NCI-H2171 treated with DMSO at 0.1 percent for 48 hours (cell line): ENCODE data around the gene ATP1A3.

Experiments
- DNase-seq: peaks from one replicate; lab custom pipeline; 2025; lab: John Stamatoyannopoulos, UW

ATP1A3 gene

GRCh38 chr19:41987141-41987860 is 6.7 kb downstream of the ATP1A3 start:
- no peak for DNase-seq

- no peak for DNase-seq
Observed at GRCh38 chr19:41984961-41985360, 9.1 kb downstream of the ATP1A3 start.

- DNase-seq = no peak
Observed at GRCh38 chr19:41981724-41982123, 12.3 kb downstream of the ATP1A3 start.

- no peak for DNase-seq
Observed at GRCh38 chr19:41978470-41978869, 15.6 kb downstream of the ATP1A3 start.

GRCh38 chr19:41977916-41978315 is 16.1 kb downstream of the ATP1A3 start:
- DNase-seq = no peak

GRCh38 chr19:41974652-41975051 is 19.4 kb downstream of the ATP1A3 start:
- no peak for DNase-seq

GRCh38 chr19:41971363-41971762 is 22.7 kb downstream of the ATP1A3 start:
- DNase-seq = no peak

- no peak for DNase-seq
Observed at GRCh38 chr19:41969772-41970458, 24.1 kb downstream of the ATP1A3 start.

GRCh38 chr19:41968751-41969595 is 25.1 kb downstream of the ATP1A3 start:
- no peak for DNase-seq

- no peak for DNase-seq
Observed at GRCh38 chr19:41967054-41967783, 26.8 kb downstream of the ATP1A3 start.

GRCh38 chr19:41965106-41965505 is 28.9 kb downstream of the ATP1A3 start:
- no peak for DNase-seq

GRCh38 chr19:41960973-41961372 is 33.1 kb downstream of the ATP1A3 start:
- peak; percentile 73 for DNase-seq

GRCh38 chr19:41959056-41960053 is 34.7 kb downstream of the ATP1A3 start, which contains the start of gene RABAC1:
TSS of gene RABAC1 (minus strand) at chr19:41959321. CDS start at chr19:41959292, 29 bp downstream.
- DNase-seq = peak; percentile 99

GRCh38 chr19:41958367-41959055 is 35.5 kb downstream of the ATP1A3 start:
- peak; percentile 38 for DNase-seq

- peak; percentile 69 for DNase-seq
Observed at GRCh38 chr19:41957838-41958366, 36.1 kb downstream of the ATP1A3 start.

GRCh38 chr19:41957161-41957837 is 36.7 kb downstream of the ATP1A3 start:
- DNase-seq = no peak

GRCh38 chr19:41956621-41957020 is 37.4 kb downstream of the ATP1A3 start:
- DNase-seq = no peak

GRCh38 chr19:41955521-41955920 is 38.5 kb downstream of the ATP1A3 start:
- DNase-seq = no peak

- DNase-seq = peak; percentile 67
Observed at GRCh38 chr19:41951686-41952172, 42.3 kb downstream of the ATP1A3 start.
